COR-L47 (cell line): ENCODE data around the gene CD1C.
"Not testable (repeated sequence)": the region's sequence is repeated elsewhere in the genome, so short reads cannot be mapped to it uniquely, and the experiment has no call there.

ENCODE experiments used
- DNase-seq: peaks from one replicate; lab custom pipeline; 2025; lab: John Stamatoyannopoulos, UW

Gene CD1C

GRCh38 chr1:158329300-158329699 lies 39.6 kb downstream of the CD1C start:
- DNase-seq = no peak

- no peak for DNase-seq
Observed at GRCh38 chr1:158329733-158330132, 40.0 kb downstream of the CD1C start.

- no peak for DNase-seq
Observed at GRCh38 chr1:158330391-158331105, 40.8 kb downstream of the CD1C start.

GRCh38 chr1:158331106-158331425 lies 41.3 kb downstream of the CD1C start:
- DNase-seq = no peak

GRCh38 chr1:158331481-158332150 lies 41.9 kb downstream of the CD1C start, which contains the start of gene CD1B:
Gene CD1B, minus strand, starts transcription at chr1:158331531. Its CDS starts 108 bp downstream, at chr1:158331423.
- DNase-seq = no peak

- DNase-seq = no peak
Observed at GRCh38 chr1:158333405-158334155, 43.9 kb downstream of the CD1C start.

GRCh38 chr1:158334526-158335212 lies 44.9 kb downstream of the CD1C start:
- DNase-seq = no peak

GRCh38 chr1:158335213-158335532 lies 45.5 kb downstream of the CD1C start:
- DNase-seq = no peak

GRCh38 chr1:158336413-158336812 lies 46.7 kb downstream of the CD1C start:
- DNase-seq = not testable (repeated sequence)
